K562 (cell line): Measurements from ENCODE around the gene CD300H. TPM values are rescaled to one million over a fixed set of nuclear protein-coding genes. Genes with fewer than 3 reads are reported as not detected.

Experiments used
- ATAC-seq: fragments of 200-7000 bp; cut with Tn5 transposase; 3 replicates; pipeline ENCODE4 v1.9.1; 2020; ENCODE audit warnings: moderate library complexity
- BruUV-seq: library from RNA; stranded (reverse); fragments of 400-500 nt; replicated peaks from 2 replicates; lab custom pipeline; 2021; lab: Mats Ljungman, UMichigan
- CTCF ChIA-PET: fragments of 300-600 bp; formaldehyde crosslinking; extraction: SDS; loops from one replicate; lab custom pipeline; 2021; ENCODE audit warnings: low intra/inter-chr PET ratio; lab: Yijun Ruan, JAX
- POLR2A ChIA-PET: fragments of 300-600, 350-650 bp; sonication (Branson Sonifier 250); formaldehyde crosslinking; extraction: SDS; loops from one replicate; lab custom pipeline; 2021; ENCODE audit warnings: antibody characterized with exemption, inconsistent platforms; lab: Yijun Ruan, JAX
- DNase-seq, 4 experiments: peaks; one replicate each; pipeline versions ENCODE4 v3.0.0 to v3.0.0-alpha.2; 2011 to 2018; ENCODE audit warnings: low spot score in 3 of 4, mixed read lengths in 3 of 4; ENCODE audit errors: extremely low read depth in 1 of 4
- FAIRE-seq: peaks from 2 replicates; lab custom pipeline; 2011; peaks lifted over from hg19 to GRCh38; lab: Jason Lieb, UNC
- H2AFZ ChIP-seq: 2 replicates; pipeline ENCODE4 v1.6.0; 2011; ENCODE audit warnings: low read depth, low read length, control low read depth, inconsistent platforms
- H3K27ac ChIP-seq: fragments of 200-600 bp; 3 replicates; pipeline ENCODE4 v1.8.0; 2011; ENCODE audit warnings: low read depth, mild to moderate bottlenecking, control low read depth, inconsistent platforms, low read length, moderate library complexity, mixed read lengths; ENCODE audit errors: extremely low read depth
- H3K27me3 ChIP-seq, 2 experiments: fragments of 300-600 bp in 1 of 2; 2 replicates in 1 of 2; 3 replicates in 1 of 2; pipeline versions ENCODE4 v1.6.0 to v1.8.0; 2011; ENCODE audit warnings: inconsistent platforms in 2 of 2, low read length in 2 of 2, mild to moderate bottlenecking in 1 of 2, mixed read lengths in 1 of 2, moderate library complexity in 1 of 2; ENCODE audit not compliant: control insufficient read depth in 2 of 2, insufficient read depth in 2 of 2
- H3K36me3 ChIP-seq: fragments of 300-600 bp; 3 replicates; pipeline ENCODE4 v1.8.0; 2011; ENCODE audit warnings: mild to moderate bottlenecking, low read length, inconsistent platforms; ENCODE audit not compliant: control insufficient read depth, insufficient read depth
- H3K4me1 ChIP-seq, 2 experiments: fragments of 200-600 bp in 1 of 2; replicated peaks in 1 of 2; 2 replicates in 1 of 2; 3 replicates in 1 of 2; pipeline versions ENCODE4 v1.5.1 to v1.8.0; 2011; ENCODE audit warnings: inconsistent platforms in 2 of 2, low read length in 2 of 2, mild to moderate bottlenecking in 1 of 2, mixed read lengths in 1 of 2, moderate library complexity in 1 of 2; ENCODE audit not compliant: control insufficient read depth in 2 of 2, insufficient read depth in 2 of 2
- H3K4me2 ChIP-seq: 2 replicates; pipeline ENCODE4 v1.6.1; 2011; ENCODE audit warnings: low read length, control low read depth, inconsistent platforms, mixed read lengths; ENCODE audit not compliant: insufficient read depth
- H3K4me3 ChIP-seq: fragments of 200-600 bp; sonication (generic), shearing (Covaris generic); 2 replicates; pipeline ENCODE4 v1.5.1; 2016; ENCODE audit warnings: control low read depth, inconsistent platforms
- H3K79me2 ChIP-seq: fragments of 200-600 bp; 3 replicates; pipeline ENCODE4 v1.8.0; 2011; ENCODE audit warnings: low read length, inconsistent platforms; ENCODE audit not compliant: control insufficient read depth, insufficient read depth
- H3K9ac ChIP-seq, 2 experiments: 2 replicates each; pipeline versions ENCODE4 v1.6.0 to v1.6.1; 2011; ENCODE audit warnings: low read depth in 2 of 2, low read length in 2 of 2, control low read depth in 1 of 2, inconsistent platforms in 1 of 2, mild to moderate bottlenecking in 1 of 2, mixed read lengths in 1 of 2; ENCODE audit not compliant: insufficient read depth in 1 of 2
- H3K9me1 ChIP-seq: one replicate; pipeline ENCODE4 v1.6.0; 2011; ENCODE audit warnings: inconsistent platforms, mild to moderate bottlenecking, low read length, moderate library complexity; ENCODE audit not compliant: control insufficient read depth, insufficient read depth
- H3K9me3 ChIP-seq: replicated peaks from 2 replicates; pipeline ENCODE4 v1.5.1; 2011; ENCODE audit warnings: low read depth, low read length, inconsistent platforms; ENCODE audit not compliant: control insufficient read depth, insufficient read depth
- H4K20me1 ChIP-seq: replicated peaks from 2 replicates; pipeline ENCODE4 v1.6.1; 2011; ENCODE audit warnings: low read length, inconsistent platforms, mixed read lengths; ENCODE audit not compliant: control insufficient read depth, insufficient read depth
- DNMT1 ChIP-seq: fragments of 450-650 bp; IDR thresholded peaks from 2 replicates; pipeline ENCODE4 v1.6.1; 2016; ENCODE audit warnings: antibody characterized with exemption, mild to moderate bottlenecking
- HMG20A ChIP-seq: fragments of 450-650 bp; formaldehyde crosslinking; conservative IDR thresholded peaks from 2 replicates; pipeline ENCODE4 v1.4.0; 2020; ENCODE audit warnings: mild to moderate bottlenecking, mixed read lengths
- HMG20B ChIP-seq: fragments of 250-450 bp; sonication (Bioruptor Pico); IDR thresholded peaks from 2 replicates; pipeline ENCODE4 v1.5.0; 2021; ENCODE audit warnings: mild to moderate bottlenecking
- NELFE ChIP-seq: IDR thresholded peaks from 2 replicates; pipeline ENCODE4 v1.6.1; 2011; ENCODE audit warnings: mild to moderate bottlenecking; ENCODE audit not compliant: insufficient read depth, insufficient read length
- OTX1 ChIP-seq: fragments of 450-650 bp; formaldehyde crosslinking; IDR thresholded peaks from 2 replicates; pipeline ENCODE4 v1.4.0; 2022; ENCODE audit warnings: mild to moderate bottlenecking
- POLR3G ChIP-seq: IDR thresholded peaks from 2 replicates; pipeline ENCODE4 v1.6.1; 2011; ENCODE audit not compliant: insufficient read length, insufficient replicate concordance; ENCODE audit errors: extremely low read depth
- SMAD1 ChIP-seq: fragments of 150-350 bp; IDR thresholded peaks from 2 replicates; pipeline ENCODE4 v1.6.1; 2014; ENCODE audit warnings: low read length, low read depth; ENCODE audit not compliant: partially characterized antibody
- ZNF121 ChIP-seq: sonication (generic); formaldehyde crosslinking; conservative IDR thresholded peaks from 2 replicates; pipeline ENCODE4 v1.8.0; 2022; ENCODE audit warnings: missing genetic modification reagents
- ZNF184 ChIP-seq: sonication (generic); formaldehyde crosslinking; IDR thresholded peaks from 2 replicates; pipeline ENCODE4 v1.5.0; 2020; ENCODE audit warnings: missing genetic modification reagents
- ZNF239 ChIP-seq: fragments of 250-450 bp; sonication (Bioruptor Pico); IDR thresholded peaks from 2 replicates; pipeline ENCODE4 v1.4.0; 2020; ENCODE audit warnings: mild to moderate bottlenecking
- ZNF408 ChIP-seq: fragments of 250-450 bp; sonication (Bioruptor Pico); IDR thresholded peaks from 2 replicates; pipeline ENCODE4 v1.4.0; 2020; ENCODE audit warnings: low read depth, mild to moderate bottlenecking, moderate library complexity
- ZNF830 ChIP-seq: fragments of 250-450 bp; sonication (Bioruptor Pico); IDR thresholded peaks from 2 replicates; pipeline ENCODE4 v1.5.0; 2021; ENCODE audit warnings: mild to moderate bottlenecking
- WGBS: fragments of 100-300 bp; shearing (Covaris generic); methylation state at CpG from one replicate; pipeline ENCODE4 v1.1.6; 2016; ENCODE audit warnings: low coverage, mixed read lengths; ENCODE audit not compliant: insufficient coverage; ENCODE audit errors: missing lambda C conversion rate; 5-methylcytosine and 5-hydroxymethylcytosine counted together
- in situ Hi-C: fragments of 300-500 bp; cut with MboI; formaldehyde crosslinking; loops from 4 replicates; pipeline ENCODE4 v1.15.0; 2018; ENCODE audit warnings: inconsistent platforms, mixed read lengths
- intact Hi-C: fragments of 100-400 bp; cut with micrococcal nuclease; formaldehyde crosslinking; loops from 2 replicates; pipeline ENCODE4 v1.14.2; 2022
- polyA plus RNA-seq, 8 experiments: library from polyadenylated mRNA; depleted of rRNA in 4 of 8; stranded (reverse) in 5 of 8; unstranded in 3 of 8; fragments of >200 nt; fragmentation: Nextera tagmentation in 2 of 8; fragmentation: Illumina TruSeq in 1 of 8; extraction: Ambion mirVana in 2 of 8; extraction: Trizol in 1 of 8; gene quantifications; 2 replicates each; pipeline versions ENCODE4 v1.2.1 to v1.2.3, GENCODE V29; 2011 to 2014; ENCODE audit warnings: inconsistent platforms in 1 of 8, missing spikeins in 1 of 8
- total RNA-seq, 7 experiments: library from RNA; depleted of rRNA in 6 of 7; stranded (reverse); fragments of >200 nt in 6 of 7; fragmentation: Illumina TruSeq in 2 of 7; extraction: Trizol in 2 of 7; gene quantifications; 2 replicates each; pipeline versions ENCODE4 v1.2.1 to v1.2.3, GENCODE V29; 2011 to 2021; ENCODE audit warnings: low replicate concordance in 1 of 7
- TF ChIP-seq, protein P1 (sequence below): sonication (generic); IDR thresholded peaks from 2 replicates; pipeline ENCODE4 v1.6.1; 2016

CD300H gene
- total and polyA plus RNA-seq, 9 of the 15 experiments (the other 6 are each of a cell fraction or from before 2014, with no cell fraction given): not detected

DNA sequence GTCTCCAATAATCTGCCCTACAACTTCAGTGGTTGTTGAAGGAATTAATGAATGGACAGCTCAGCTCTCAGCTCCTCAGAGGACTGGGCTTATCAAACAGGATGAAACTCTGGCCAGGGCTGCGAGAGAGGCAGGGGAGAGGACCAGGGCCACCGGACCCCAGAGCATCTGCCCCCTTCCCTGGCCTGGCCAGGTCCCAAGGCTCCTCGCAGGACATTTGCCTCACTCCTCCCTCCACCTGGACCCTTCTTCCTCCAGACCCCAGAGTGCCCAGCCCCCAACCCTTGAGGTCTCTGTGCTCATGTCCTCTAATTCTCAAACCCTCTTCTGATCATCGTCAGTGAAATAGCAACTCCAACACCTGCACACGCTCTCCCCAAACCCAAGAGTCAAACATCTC is 25.1 kb downstream of the CD300H start:
- POLR2A ChIA-PET: no interaction called here
- in situ Hi-C loops: no loop called here

More for the DNA sequence above, 25.1 kb downstream of the CD300H start:
- Histone ChIP-seq H4K20me1 (no peaks in the 10 kb centered on the region; the same call in 1 of the 2 replicates), H3K79me2 (no peaks in the 10 kb centered on the region), H3K27ac (no peak overlapping the region), H3K4me1 (no peaks in the 10 kb centered on the region; a peak in 1 of 5 replicates), H3K4me3 (no peak overlapping the region), H3K9ac (no peak overlapping the region), H3K9me3 (no peaks in the 10 kb centered on the region), H3K9me1 (no peaks in the 10 kb centered on the region), H3K36me3 (no peaks in the 10 kb centered on the region), H3K27me3 (peaks cover 0 to 83% of the 10 kb centered on the region in 2 experiments; a peak in 3 of 5 replicates), H2AFZ (no peak overlapping the region), H3K4me2 (no peak overlapping the region)
- 5% methylated on average over 5 of the region's 5 CpGs for WGBS
- BruUV-seq: no TSS peak
- TF ChIP-seq NELFE (no peak), OTX1 (CRISPR knock-in tag) (no peak), ZNF184 (CRISPR knock-in tag) (no peak), ZNF121 (CRISPR knock-in tag) (no peak), DNMT1 (no peak), ZNF239 (CRISPR knock-in tag) (no peak), HMG20A (no peak), ZNF830 (no peak), HMG20B (CRISPR knock-in tag) (no peak), SMAD1 (no peak), POLR3G (no peak), ZNF408 (CRISPR knock-in tag) (no peak)
- TF ChIP-seq, protein P1, sequence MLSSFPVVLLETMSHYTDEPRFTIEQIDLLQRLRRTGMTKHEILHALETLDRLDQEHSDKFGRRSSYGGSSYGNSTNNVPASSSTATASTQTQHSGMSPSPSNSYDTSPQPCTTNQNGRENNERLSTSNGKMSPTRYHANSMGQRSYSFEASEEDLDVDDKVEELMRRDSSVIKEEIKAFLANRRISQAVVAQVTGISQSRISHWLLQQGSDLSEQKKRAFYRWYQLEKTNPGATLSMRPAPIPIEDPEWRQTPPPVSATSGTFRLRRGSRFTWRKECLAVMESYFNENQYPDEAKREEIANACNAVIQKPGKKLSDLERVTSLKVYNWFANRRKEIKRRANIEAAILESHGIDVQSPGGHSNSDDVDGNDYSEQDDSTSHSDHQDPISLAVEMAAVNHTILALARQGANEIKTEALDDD: no peak
- DNase-seq (no peak), ATAC-seq (no peak), FAIRE-seq (no peak)
- intact Hi-C loops: no loop called here
- CTCF ChIA-PET: no interaction called here
